Measurements from ENCODE around the gene BCL2.

- TF ChIP-seq CSRNP3 (CRISPR knock-in tag; IDR thresholded peaks at IDR 0.05) (no peak), RARB (CRISPR knock-in tag; IDR thresholded peaks at IDR 0.05) (no peak)
Measured at GRCh38 chr18:63207835-63208234, 111.7 kb downstream of the BCL2 start.

Measured in SK-N-SH treated with all-trans-retinoic acid at 6 μM for 48 hours (cell line).